B cell (primary cell): ENCODE data around the gene KLF3.

Experiments used
- EZH2 ChIP-seq: IDR thresholded peaks from 2 replicates; pipeline ENCODE4 v1.6.1; 2012; ENCODE audit warnings: borderline replicate concordance, low read depth, mild to moderate bottlenecking, moderate library complexity, low read length; ENCODE audit not compliant: insufficient read depth, poor library complexity, severe bottlenecking
- TF ChIP-seq, protein P1 (sequence below): fragments of 200-600 bp; IDR thresholded peaks from one replicate; pipeline ENCODE4 v1.8.0; 2022; ENCODE audit warnings: antibody characterized with exemption, mild to moderate bottlenecking

DNA sequence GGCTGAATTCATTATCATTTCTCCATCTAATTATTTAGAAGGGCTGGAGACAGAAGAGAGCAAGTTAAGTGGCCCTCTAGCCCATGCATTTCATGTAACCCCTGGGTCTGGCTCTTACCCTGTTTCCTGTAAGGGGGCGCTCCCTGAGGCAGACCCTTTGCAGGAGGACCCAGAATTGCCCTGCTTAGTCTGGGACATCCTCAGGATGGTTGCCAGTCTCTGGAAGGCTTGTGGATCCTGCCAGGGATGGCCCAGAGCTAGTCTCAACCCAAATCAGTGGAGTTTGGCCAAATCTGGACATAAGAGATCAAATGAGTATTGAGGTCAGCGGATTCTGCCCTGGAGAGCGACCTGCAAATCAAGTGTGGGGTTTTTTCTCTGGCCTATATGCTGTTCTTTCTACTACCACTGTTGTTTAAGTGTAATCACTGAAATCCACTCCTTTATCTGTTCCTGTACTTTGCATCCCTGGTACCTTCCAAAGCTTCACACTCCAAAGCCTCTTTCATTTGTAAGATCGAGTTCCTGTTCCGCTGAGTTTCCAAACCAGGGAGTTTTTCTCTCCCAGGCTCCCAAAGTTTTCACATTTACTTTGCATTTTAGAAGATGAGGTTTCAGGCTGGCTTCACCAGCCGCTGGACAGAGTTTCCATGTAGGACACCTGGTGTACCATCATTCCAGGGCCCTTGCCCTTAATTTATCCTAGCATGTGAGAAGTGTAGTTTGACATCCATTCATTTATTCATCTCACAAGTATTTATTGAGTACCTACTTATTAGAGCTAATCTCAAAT is 6.3 kb downstream of the KLF3 start:
- TF ChIP-seq EZH2 = no peak
- TF ChIP-seq, protein P1, sequence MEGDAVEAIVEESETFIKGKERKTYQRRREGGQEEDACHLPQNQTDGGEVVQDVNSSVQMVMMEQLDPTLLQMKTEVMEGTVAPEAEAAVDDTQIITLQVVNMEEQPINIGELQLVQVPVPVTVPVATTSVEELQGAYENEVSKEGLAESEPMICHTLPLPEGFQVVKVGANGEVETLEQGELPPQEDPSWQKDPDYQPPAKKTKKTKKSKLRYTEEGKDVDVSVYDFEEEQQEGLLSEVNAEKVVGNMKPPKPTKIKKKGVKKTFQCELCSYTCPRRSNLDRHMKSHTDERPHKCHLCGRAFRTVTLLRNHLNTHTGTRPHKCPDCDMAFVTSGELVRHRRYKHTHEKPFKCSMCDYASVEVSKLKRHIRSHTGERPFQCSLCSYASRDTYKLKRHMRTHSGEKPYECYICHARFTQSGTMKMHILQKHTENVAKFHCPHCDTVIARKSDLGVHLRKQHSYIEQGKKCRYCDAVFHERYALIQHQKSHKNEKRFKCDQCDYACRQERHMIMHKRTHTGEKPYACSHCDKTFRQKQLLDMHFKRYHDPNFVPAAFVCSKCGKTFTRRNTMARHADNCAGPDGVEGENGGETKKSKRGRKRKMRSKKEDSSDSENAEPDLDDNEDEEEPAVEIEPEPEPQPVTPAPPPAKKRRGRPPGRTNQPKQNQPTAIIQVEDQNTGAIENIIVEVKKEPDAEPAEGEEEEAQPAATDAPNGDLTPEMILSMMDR = no peak
